A172 (cell line): ENCODE measurements around the gene SLC29A4. TPM values are rescaled to one million over a fixed set of nuclear protein-coding genes. Genes with fewer than 3 reads are reported as not detected.
"Not testable (repeated sequence)": the region's sequence is repeated elsewhere in the genome, so short reads cannot be mapped to it uniquely, and the experiment has no call there.

ENCODE experiments used
- DNase-seq: peaks from one replicate; pipeline ENCODE4 v3.0.0-alpha.2; 2015; ENCODE audit warnings: low spot score
- total RNA-seq: library from RNA; depleted of rRNA; stranded (reverse); fragments of >200 nt; shearing (Covaris generic); gene quantifications from 2 replicates; pipeline ENCODE4 v1.2.3, GENCODE V29; 2014

The SLC29A4 gene
- total RNA-seq, 1 experiment from 2014 or later, result 23.1 TPM

DNA sequence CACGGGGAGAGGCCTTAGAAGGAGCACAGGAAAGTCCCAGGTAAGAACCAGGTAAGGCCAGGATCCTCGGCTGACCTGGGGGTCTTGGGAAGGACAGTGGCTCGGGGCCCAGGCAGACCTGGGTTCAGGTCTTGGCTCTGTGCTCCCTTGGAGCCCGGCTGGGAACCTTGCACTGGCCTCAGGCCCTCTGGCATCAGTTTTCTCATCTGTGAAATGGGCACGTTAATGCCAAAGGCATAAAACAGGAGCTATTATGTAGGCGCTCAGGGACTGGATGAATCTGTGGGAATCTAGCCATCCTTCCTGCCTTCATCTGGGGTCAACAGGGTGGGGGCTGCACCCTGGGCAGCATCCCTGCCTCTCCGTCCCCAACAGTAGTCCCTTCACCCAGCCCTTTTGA lies 8.3 kb upstream of the SLC29A4 start:
- DNase-seq, result no peak

DNA sequence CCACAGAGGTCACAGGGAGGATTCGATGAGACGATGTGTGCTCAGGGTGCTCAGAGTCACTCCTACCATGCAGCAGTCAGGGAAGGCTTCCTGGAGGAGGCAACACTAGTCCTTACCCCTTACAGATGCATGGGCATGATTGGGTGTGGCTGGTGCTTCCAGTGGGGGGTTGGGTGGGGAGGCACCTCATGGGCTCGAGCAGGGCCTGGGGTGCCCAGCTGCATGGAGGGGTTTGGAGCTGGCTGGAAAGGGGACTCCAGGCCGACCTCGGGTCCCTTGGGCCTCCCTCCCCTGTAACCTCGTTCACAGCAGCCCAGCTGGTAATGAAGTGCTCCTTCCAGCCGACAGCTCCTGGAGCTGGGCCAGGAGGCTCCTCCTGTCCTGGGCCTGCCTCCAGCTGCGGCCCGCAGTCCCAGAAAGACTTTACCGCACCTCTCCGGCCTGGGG lies 7.7 kb upstream of the SLC29A4 start:
- not testable (repeated sequence) for DNase-seq

DNA sequence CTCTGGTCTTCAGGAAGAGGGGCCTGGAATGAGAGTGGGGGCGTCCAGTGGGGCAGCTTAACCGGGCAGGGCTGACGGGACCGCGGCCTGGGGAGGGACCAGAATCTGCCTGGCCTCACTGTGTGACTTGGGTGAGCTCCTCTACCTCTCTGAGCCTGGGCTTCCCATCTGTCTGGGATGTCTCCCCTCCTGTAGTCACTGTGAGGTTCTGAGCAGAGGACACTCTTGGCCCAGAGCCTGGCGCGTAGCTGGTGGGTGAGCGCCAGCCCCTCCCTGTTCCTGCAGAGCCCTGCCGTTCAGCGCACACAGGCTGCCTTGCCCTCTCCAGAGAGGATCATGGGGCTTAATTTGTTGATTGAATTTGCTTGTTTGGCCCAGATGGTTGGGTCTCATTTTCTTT lies 7.2 kb upstream of the SLC29A4 start:
- DNase-seq, result not testable (repeated sequence)

DNA sequence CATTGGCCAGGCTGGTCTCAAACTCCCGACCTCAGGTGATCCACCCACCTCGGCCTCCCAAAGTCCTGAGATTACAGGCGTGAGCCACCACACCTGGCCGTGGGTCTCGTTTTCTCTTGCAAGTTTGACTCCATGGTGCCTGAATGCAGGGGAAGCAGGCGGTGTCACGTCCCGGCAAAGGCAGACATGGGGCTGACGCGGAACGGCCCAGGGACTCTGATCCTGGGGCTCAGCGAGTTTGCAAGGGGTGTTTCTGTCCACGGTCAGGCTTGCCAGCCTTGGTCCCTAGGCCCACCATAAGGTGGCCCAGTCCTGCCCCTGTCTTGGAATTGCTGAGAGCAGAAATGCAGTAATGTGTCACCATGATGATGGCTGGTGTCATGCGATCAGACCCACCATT lies 6.6 kb upstream of the SLC29A4 start:
- DNase-seq, result not testable (repeated sequence)

DNA sequence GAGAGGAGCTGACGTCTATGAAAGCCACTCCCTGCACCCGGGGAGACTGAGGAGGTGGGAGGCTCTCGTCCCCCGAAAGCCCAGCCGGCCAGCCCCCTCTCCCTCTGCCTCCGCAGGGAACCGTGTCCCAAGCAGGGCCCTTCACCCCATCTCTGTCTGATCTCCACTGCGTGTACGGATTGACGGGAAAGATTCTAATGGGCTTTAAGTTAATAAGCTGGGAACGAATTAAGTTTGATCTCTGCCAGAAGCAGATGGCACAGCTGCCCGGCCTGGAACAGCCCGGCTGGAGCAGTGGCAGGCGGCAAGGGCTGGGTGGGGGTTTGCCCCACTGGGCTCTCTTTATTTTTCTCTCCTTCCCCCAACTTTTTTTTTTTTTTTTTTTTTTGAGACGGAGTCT lies 6.1 kb upstream of the SLC29A4 start:
- DNase-seq, result no peak

DNA sequence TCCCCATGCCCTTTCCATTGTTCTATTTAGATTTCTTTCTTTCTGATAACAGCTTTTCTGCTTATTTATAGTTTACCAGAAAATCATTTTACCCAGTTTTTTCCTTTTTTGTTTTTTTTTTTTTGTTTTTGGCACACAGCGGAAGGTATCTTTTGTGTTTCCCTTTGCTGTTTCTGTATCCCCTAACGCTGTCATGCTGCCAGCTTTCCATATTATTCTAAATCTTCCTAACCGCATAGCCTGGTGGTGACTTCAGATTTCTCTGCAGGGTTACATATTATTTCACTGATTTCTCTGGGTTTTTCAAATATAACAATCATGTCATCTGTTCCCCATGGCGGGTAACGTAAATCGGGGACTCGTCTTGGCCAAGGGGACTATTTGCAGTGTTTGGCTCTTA lies 4.0 kb upstream of the SLC29A4 start:
- DNase-seq, result no peak

DNA sequence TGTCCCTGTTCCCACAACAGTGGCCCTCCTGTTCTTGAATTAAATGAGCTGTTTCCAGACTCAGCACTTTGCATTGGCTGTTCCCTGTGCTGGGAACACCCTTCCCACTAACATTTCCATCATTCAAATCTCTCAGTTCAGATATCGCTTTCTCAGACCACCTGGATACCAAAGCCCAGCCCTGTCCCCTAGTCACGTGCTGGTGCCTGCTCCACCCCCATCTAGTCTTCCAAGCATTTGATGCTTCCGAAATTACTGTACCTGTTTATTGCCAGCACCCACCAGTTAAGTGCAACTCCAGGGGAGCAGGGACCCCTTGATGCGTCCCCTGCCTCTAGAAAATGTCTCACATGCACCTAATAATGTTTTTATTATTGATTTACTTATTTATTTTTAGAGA lies 3.0 kb upstream of the SLC29A4 start:
- DNase-seq, result no peak

DNA sequence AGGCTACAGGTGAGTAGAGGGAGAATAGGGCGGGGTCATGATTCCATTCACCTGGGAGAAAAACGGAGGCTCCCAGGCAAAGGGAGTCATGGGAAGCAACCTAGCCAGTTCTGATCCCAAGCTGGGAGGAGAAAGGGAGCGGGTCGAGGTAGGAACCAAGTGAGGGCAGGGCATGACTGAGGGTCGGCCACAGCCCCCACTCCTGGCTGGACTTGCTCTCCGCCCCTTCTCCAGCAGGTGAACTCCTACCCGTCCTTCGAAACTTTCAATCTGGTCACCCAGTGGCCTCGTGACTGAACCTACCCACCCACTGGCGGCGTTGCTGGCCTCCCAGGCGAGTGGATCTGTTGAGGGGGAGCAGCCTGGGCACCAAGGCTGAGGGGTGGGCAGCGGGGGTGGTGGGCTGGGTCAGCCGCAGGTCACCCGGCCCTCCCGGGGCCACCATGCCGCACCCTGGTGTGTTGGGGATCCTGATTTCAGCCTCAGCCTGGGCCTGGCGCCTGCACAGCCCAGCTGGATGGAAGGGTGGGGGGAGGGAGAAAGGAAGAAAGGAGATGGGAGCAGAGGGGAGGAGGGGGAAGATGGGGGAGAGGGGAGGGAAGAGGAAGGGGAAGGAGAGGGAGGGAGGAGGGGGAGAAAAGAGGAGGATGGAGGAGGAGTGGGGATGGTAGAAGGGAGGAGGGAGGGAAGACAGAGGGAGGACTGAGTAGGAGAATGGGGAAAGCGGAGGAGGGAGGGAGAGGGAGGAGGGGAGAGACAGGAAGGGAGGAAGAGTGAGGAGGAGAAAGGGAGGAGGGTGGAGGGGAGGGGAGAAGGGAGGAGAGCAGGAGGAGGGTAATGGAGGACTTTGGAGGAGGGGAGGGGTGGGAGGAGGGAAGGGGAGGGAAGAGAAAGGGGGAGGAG lies 894 bp upstream of the SLC29A4 start:
- DNase-seq, result not testable (repeated sequence)

DNA sequence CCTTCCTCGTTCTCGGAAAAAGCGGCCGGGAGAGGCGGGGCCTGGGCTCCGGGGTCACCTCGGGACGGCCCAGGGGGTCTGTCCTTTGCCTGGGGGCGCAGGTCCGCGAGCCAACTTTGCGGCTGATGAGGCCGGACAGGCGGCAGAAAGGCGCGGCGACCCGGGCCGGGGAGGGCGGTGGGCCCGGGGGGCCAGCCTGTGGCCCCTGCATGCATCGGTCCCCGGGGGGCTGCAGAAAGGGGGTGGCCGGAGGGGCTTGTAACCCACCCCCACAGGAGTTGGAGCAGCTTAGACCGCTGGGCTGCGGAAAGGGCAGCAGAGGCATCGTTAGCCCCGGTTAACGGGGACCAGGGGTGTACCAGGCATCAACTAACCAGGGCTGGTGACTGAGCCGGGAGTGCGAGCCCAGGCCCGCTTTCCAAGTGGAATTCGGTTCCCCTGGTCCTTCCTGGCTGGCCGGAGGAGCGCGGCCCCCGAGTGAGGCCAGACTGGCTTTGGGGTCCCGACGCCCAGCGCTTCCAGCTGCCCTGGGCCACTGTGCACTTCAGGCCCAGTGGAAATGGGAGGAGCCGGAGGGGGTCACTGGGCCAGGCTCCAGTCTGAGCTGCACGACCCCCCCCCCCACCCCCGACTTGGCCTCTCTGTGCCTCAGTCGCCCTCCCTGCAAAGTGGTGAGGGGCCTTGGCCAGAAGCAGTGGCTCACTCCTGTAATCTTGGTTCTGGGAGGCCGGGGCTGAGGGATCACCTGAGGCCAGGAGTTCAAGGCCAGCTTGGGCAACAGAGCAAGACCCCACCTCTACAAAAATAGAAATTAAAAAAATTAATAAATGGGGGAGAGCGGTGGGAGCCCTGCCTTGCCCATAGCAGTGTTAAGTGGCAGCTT lies 919 bp downstream of the SLC29A4 start:
- no peak for DNase-seq

DNA sequence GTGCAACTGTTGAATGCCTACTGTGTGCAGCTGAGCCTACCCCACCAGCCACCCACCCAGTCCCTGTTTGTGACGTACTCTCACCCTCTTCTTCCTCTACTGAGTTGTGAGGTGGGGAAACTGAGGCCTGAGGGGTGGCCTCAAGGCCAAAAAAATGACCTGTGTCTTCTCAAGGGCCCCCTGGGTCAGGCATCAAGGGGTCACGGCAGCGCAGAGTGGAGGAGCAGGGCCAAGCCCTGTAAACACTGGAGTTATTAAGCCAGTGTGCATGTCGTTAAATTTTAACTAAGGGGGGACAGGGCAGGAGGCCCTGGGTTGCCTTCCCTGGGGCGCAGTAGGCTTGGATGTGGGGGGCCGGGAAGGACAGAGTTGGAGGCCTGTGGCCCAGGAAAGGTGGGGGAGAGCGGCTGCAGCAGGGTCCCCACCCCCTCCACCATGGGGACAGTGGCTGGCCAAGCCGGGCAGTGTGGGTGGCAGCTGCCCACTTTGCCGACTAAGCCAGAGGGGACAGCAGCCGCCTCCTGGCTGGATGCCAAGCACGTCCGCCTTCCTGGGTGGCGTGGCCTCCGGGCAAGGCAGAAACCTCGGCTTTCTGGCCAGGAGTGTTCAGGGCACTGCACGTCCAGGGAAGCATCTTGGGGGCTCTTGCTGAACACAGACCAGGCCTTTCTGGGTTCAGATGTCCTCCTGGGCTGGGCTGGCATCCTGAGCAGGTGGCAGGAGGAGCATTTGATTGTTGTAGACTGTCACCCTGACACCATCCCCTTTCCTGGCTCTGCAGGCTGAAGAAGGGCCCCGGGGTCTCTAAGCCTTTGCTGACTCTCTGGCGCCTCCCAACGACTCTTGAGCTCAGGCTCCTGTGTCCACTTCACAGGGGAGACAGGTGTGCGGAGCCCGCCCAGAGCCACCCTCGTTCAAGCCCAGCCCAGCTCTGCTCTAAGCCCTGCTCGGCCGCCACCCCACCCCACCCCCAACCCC lies 1.9 kb downstream of the SLC29A4 start:
- peak; percentile 16 for DNase-seq

DNA sequence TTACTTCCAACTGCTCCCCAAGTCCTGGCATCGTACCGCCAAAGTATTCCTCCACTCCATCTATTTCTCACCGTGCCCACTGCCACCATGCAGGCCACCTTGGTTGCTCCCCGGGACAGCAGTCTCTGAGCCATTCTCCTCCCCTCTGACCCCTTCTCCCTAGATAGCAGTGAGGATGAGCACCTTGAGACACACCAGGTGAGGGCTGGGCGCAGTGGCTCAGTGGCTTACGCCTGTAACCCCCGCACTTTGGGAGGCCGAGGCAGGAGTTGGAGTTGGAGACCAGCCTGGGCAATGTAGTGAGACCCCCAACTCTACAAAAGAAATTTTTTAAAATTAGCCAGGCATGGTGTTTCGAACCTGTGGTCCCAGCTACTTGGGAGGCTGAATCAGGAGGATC lies 4.2 kb downstream of the SLC29A4 start:
- no peak for DNase-seq

DNA sequence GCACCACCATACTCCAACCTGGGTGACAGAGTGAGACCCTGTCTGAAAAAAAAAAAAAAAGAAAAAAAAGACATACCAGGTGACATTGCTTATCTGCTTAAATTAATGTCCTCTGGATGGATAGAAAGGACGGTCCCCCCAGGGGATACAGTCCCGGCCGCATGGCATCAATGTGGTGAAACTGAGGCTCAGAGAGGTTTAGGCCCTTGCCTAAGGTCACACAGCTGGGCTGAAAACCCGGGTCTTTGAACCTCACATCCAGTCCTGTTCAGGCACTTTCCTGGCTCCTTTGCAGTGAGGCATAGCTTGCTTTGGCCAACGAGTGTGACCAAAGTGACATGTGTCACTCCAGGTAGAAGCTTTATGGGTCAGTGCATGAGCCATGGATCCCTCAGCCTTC lies 4.6 kb downstream of the SLC29A4 start:
- not testable (repeated sequence) for DNase-seq

DNA sequence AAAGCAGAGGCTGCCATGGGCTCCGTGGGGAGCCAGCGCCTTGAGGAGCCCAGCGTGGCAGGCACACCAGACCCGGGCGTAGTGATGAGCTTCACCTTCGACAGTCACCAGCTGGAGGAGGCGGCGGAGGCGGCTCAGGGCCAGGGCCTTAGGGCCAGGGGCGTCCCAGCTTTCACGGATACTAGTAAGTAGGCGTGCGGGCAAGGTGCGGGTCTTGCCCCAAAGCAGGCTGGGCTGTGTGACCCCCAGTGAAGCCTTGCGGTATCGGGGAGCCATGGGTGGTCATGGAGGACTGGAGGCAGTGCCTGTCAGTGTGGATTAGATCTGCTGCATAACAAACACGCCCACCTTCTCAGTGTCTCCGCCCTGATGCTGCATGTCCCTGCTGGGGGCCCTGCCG lies 5.1 kb downstream of the SLC29A4 start:
- DNase-seq, result no peak

DNA sequence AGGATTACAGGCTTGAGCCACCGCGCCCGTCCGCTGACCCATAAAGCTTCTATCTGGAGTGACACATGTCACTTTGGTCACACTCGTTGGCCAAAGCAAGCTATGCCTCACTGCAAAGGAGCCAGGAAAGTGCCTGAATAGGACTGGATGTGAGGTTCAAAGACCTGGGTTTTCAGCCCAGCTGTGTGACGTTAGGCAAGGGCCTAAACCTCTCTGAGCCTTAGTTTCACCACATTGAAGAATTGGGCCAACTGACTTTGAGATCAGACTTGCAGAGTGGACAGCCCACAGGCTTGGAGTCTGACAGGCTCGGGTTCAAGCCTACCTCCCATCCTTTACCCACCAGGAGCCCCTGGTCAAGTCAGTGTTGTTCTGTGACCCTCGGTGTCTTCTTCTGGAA lies 5.8 kb downstream of the SLC29A4 start:
- DNase-seq, result not testable (repeated sequence)

DNA sequence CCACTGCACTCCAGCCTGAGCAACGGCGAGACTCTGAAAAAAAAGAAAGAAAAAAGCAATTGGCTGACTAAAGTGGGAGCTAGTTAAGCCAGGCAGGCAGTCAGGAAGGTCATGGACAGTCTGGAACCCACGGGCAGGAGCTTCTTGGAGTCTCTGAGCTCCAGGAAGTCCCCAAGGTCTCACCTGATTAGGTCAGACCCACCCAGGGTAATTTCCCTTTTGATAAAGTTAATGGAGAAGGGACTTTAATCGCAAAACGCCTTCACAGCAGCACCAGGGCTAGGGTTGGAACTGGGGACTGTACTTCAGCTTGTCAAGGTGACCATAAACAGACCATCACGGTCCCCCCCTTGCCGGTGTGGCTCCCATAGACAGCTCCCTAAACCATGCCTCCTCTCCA lies 6.6 kb downstream of the SLC29A4 start:
- DNase-seq, result no peak

DNA sequence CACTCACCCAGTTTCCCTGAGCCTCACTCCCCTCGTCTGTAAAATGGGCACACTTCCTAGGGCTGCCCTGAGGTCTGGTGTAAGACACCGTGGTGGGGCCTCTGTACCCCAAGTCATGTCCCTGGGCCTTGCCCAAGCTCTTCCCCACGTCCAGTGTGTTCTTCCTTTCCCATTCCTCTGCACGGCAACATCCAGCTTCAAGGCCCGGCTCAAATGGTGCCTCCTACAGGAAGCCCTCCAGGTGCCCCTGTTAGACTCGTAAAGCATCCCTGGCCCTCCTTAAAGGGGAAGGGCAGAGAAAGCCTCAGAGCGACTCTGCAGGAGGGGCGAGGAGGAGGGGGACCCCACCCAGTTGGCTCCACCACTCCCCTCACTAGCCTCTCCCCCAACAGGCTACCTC lies 8.6 kb downstream of the SLC29A4 start:
- no peak for DNase-seq

DNA sequence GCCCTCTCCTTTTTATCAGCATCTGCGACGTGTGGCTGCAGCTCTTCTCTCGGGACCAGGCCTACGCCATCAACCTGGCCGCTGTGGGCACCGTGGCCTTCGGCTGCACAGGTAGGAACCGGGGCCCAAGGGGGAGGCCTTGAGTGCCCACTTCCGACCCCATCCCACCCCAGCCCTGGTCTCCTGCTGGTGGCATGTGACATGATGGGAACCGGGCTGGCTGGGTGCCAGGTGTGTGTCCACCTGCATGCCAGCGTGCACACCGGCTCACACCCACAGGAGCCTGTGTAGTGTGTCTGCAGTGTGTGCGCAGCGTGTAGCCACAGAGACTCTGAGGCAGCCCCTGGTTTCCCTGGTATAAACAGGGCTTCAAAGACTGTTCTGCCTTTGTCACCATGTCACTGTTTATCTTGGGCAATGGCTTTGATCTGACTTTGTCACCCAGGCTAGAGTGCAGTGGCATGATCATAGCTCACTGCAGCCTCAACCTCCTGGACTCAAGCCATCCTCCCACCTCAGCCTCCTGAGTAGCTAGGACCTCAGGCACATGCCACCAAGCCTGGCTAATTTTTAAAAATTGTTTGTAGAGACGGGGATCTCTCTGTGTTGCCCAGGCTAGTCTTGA lies 9.1 kb downstream of the SLC29A4 start:
- DNase-seq, result not testable (repeated sequence)

DNA sequence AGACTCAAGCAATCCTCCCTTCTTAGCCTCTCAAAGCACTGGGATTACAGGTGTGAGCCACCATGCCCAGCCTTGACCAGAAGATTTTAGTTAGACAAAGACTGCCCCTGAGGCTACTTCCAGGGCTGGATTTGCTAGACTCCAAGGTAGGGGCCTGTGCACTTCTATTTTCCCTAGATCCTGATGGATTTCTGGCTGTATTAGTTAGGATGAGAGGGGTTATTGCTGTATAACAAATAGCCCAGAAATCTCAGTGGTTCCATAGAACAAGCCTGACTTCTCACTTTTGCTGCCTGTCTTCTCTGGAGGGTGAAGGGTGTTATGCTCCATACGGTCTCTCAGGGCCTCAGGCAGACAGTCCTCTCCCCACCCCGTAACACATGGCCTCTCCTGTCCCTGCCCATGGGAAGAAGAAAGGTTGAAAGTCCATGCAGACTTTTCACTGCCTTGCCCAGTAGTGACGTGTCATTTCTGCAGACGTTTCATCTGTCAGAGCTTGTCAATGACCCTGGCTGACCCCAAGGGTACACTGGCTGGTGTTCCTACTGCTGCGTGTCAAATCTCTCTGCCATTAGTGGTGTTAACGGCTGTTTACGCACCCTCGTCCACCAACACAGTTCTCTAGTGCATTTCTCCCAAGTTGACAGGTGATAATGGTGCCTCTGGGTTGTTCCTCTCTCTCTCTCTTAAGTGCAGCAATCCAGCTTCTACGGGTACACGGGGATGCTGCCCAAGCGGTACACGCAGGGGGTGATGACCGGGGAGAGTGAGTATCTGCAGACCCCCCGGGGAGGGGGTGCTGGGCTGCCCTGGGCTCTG lies 11.6 kb downstream of the SLC29A4 start:
- DNase-seq, result no peak

DNA sequence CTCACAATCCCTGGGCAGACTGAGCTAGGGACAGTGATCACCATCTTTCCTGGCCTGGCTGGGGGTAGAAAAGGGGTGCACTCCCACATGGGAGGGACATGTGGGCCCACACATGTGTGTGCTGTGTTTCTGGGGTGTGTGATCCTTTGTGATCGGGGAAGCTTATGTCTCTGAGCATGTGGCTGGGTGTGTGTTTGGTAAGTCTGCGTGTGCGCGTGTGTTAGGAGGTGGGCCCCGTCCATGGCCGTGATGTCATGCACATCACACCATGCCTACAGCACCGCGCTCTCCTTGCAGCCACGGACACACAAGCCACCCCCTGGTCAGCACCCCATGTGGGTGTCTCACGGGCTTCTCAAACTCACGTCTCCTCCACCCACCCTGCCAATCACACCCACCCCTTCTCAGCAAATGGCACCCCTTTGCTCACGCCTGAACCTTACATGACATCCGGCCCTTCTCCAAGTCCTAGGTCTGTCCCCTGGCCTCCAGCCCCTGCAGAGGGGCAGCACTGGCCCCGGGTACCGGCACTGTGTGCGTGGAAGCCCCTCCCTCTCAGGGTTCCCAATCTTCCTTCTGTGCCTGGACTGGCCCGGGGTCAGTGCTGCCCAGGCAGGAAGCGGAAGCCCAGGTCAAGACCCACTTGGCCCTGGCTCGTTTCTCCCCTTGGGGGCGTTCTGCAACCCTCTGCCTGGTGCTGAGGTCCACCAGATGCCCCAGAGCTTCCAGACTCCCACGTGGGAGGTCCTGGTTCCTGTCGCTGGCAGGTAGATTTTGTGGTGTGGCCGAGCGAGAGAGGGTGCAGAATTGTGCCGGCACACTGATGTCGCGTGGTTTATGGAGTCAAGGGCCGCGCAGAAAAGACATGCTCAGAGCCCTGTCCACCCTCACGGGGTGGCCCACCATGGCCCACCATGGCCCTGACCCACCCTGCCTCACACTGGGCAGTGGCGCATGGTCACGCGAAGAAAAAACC lies 12.6 kb downstream of the SLC29A4 start:
- DNase-seq, result no peak
